WI38 (cell line): Measurements from ENCODE around the gene MS4A2.
"Not testable (repeated sequence)": the region's sequence is repeated elsewhere in the genome, so short reads cannot be mapped to it uniquely, and the experiment has no call there.

Experiments used
- H3K4me3 ChIP-seq: 2 replicates; pipeline ENCODE4 v1.5.1; 2011; ENCODE audit warnings: low read depth, mild to moderate bottlenecking, control low read depth, low read length
- CTCF ChIP-seq: IDR thresholded peaks from 2 replicates; pipeline ENCODE4 v1.5.1; 2012; ENCODE audit warnings: low read depth, mild to moderate bottlenecking, control low read depth, low read length

Gene MS4A2

DNA sequence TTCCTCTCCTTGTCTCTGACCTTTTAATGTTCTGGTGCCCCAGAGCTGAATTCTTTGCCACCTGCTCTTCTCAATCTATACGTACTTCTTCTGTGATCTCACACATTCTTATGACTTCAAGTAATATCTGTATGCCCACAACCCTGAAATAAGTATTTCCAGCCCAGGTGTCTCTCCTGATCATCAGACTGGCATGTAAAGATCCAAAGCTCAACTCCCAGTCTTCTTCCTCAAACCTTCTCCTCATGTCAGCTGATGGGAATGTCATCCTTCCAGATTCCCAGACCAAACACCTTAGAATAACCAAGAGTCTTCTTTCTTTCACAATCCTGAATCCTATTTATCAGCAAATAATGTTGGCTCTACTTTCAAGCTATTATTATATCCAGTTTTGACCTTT, 22.7 kb upstream of the MS4A2 start:
- H3K4me3 ChIP-seq: no peak overlapping the region
- TF ChIP-seq CTCF: no peak

DNA sequence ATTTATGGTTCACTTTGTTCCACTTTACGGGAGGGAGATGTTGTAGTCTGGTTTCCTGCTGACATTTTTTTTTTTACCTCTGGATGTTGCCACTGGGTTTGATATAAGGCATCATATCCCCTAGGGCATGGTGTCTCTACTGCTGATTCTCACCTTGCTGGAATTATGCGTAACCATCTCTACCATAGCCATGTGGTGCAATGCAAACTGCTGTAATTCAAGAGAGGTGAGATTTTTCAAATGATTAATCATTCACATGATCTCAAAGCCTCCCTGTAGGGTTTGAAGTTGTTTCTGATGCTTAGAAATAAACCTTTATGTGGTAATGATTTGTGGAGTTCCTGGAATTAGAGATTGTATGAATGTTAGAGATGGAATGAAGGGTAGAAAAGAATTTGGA, 19.0 kb upstream of the MS4A2 start:
- TF ChIP-seq CTCF: no peak
- no peak overlapping the region for H3K4me3 ChIP-seq

GRCh38 chr11:60071644-60072043, 16.8 kb upstream of the MS4A2 start:
- not testable (repeated sequence) for H3K4me3 ChIP-seq

DNA sequence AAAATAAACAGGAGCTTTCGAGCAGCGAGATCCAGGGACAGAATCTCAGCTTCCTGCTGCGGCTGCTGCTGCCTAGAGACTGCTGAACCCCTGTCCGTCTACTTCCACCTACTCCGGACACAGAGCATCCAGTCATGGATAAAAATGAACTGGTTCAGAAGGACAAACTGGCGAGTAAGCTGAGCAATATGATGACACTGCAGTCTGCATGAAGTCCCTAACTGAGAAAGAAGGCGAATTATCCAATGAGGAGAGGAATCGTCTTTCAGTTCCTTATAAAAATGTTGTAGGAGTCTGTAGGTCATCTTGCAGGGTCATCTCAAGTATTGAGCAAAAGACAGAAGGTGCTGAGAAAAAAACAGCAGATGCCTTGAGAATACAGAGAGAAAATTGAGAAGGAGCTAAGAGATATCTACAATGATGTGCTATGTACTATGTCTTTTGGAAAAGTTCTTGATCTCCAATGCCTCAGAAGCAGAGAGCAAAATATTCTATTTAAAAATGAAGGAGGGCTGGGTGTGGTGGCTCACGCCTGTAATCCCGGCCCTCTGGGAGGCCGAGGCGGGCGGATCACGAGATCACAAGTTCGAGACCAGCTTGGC, 11.1 kb upstream of the MS4A2 start:
- no peak overlapping the region for H3K4me3 ChIP-seq
- TF ChIP-seq CTCF: no peak

DNA sequence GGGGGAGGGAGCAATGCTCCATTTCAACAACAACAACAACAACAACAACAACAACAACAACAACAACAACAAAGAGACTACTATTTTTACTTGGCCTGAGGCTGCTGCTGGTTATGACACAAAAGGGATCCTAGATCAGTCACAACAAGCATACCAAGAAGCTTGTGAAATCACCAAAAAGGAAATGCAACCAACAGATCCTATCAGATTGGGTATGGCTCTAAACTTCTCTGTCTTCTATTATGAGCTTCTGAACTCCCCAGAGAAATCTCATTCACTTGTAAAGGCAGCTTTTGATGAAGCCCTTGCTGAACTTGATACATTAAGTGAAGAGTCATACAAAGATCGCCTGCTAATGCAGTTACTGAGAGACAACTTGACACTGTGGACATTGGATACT, 10.5 kb upstream of the MS4A2 start:
- no peak overlapping the region for H3K4me3 ChIP-seq
- TF ChIP-seq CTCF: no peak

- no peak overlapping the region for H3K4me3 ChIP-seq
- TF ChIP-seq CTCF: no peak
These were observed 9.7 kb upstream of the MS4A2 start for GRCh38 chr11:60078745-60079144.

DNA sequence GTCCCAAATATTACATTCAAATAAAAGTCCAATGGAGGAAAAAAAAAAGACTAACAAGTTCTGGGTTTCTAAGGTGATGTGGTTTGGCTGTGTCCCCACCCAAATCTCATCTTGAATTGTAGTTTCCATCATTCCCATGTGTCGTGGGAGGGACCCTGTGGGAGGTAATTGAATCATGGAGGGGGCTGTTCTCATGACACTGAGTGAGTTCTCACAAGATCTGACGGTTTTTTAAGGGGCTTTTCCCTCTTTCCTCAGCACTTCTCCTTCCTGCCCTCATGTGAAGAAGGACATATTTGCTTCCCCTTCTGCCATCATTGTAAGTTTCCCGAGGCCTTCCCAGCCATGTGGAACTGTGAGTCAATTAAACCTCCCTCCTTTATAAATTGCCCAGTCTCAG, 7.9 kb upstream of the MS4A2 start:
- TF ChIP-seq CTCF: no peak

GRCh38 chr11:60084631-60085273, 3.7 kb upstream of the MS4A2 start:
- no peak overlapping the region for H3K4me3 ChIP-seq
- TF ChIP-seq CTCF: no peak

More for the DNA sequence above, 7.9 kb upstream of the MS4A2 start:
- H3K4me3 ChIP-seq: no peak overlapping the region
